Lung (tissue), 12 donors: ENCODE results near the gene SPPL2A. TPM values are rescaled to one million over a fixed set of nuclear protein-coding genes. Genes with fewer than 3 reads are reported as not detected.
"Not testable (repeated sequence)": the region's sequence is repeated elsewhere in the genome, so short reads cannot be mapped to it uniquely, and the experiment has no call there.

Experiments used
- ATAC-seq: fragments of 200-7000 bp; cut with Tn5 transposase; one replicate; pipeline ENCODE4 v1.9.1; 2020; ENCODE audit warnings: moderate number of reproducible peaks; ENCODE audit not compliant: insufficient read depth, low FRiP score
- DNase-seq, 3 donors: peaks; one replicate each; pipeline ENCODE4 v3.0.0-alpha.2; 2013 to 2017
- H3K27ac ChIP-seq, 2 donors: one replicate each; pipeline ENCODE4 v1.5.1; 2013; ENCODE audit warnings: mild to moderate bottlenecking in 2 of 2, moderate library complexity in 2 of 2, control low read depth in 1 of 2, inconsistent platforms in 1 of 2, low read depth in 1 of 2, low read length in 1 of 2
- H3K27me3 ChIP-seq, 3 donors: one replicate each; pipeline ENCODE4 v1.5.1; 2013; ENCODE audit warnings: low read length in 2 of 3; ENCODE audit not compliant: control insufficient read depth in 3 of 3, insufficient read depth in 3 of 3
- H3K36me3 ChIP-seq, 4 donors: one replicate each; pipeline ENCODE4 v1.5.1; 2013; ENCODE audit warnings: low read length in 4 of 4, mild to moderate bottlenecking in 1 of 4, moderate library complexity in 1 of 4; ENCODE audit not compliant: control insufficient read depth in 4 of 4, insufficient read depth in 4 of 4
- H3K4me1 ChIP-seq, 5 donors: one replicate each; pipeline ENCODE4 v1.5.1; 2013; ENCODE audit warnings: low read length in 5 of 5, mild to moderate bottlenecking in 2 of 5, moderate library complexity in 1 of 5; ENCODE audit not compliant: control insufficient read depth in 5 of 5, insufficient read depth in 5 of 5
- H3K4me3 ChIP-seq: one replicate; pipeline ENCODE4 v1.5.1; 2013; ENCODE audit warnings: mild to moderate bottlenecking, control low read depth, moderate library complexity
- H3K9ac ChIP-seq, 2 donors: one replicate each; pipeline ENCODE4 v1.5.1; 2013; ENCODE audit warnings: low read length in 2 of 2, control low read depth in 1 of 2; ENCODE audit not compliant: insufficient read depth in 1 of 2
- H3K9me3 ChIP-seq, 4 donors: one replicate each; pipeline ENCODE4 v1.5.1; 2013; ENCODE audit warnings: low read length in 3 of 4, mild to moderate bottlenecking in 1 of 4, moderate library complexity in 1 of 4; ENCODE audit not compliant: control insufficient read depth in 4 of 4, insufficient read depth in 3 of 4
- CTCF ChIP-seq: IDR thresholded peaks from 2 replicates; pipeline ENCODE4 v1.5.1; 2012; ENCODE audit warnings: mild to moderate bottlenecking; ENCODE audit errors: control extremely low read depth, extremely low read depth
- WGBS, 2 donors: extraction: QIAGEN DNeasy Blood & Tissue Kit; methylation state at CpG; one replicate each; pipeline ENCODE4 v1.1.7; 2013; 5-methylcytosine and 5-hydroxymethylcytosine counted together
- polyA plus RNA-seq, 2 donors: library from polyadenylated mRNA; stranded (reverse); fragments of 200-250 nt; gene quantifications; one replicate each; pipeline ENCODE4 v1.2.1, GENCODE V29; 2013
- total RNA-seq, 2 donors: library from RNA; depleted of rRNA in 1 of 2; stranded (reverse); fragments of >200 nt in 1 of 2; gene quantifications; one replicate each; pipeline ENCODE4 v1.2.1, GENCODE V29; 2014 to 2021
- donor health status: control.
- donor health status: control.
- donor health status: Bipolar disorder and iron deficiency.
- donor health status: healthy.
- donor health status: DM: yes; HTN: yes; CAD: no.

Gene SPPL2A
- total and polyA plus RNA-seq, 4 donors: 36.3 to 147 (median 124) TPM

- Histone ChIP-seq H3K4me1 (no peaks in the 10 kb centered on the region), H3K4me3 (no peak overlapping the region), H3K9me3 (no peaks in the 10 kb centered on the region), H3K27ac (no peak overlapping the region), H3K9ac (no peak overlapping the region), H3K36me3 (no peaks in the 10 kb centered on the region), H3K27me3 (no peaks in the 10 kb centered on the region)
- ATAC-seq: no peak
- 97 to 98% methylated on average over 10 of the region's 10 CpGs for WGBS, 2 donors
- no peak for DNase-seq
- no peak for TF ChIP-seq CTCF
Measured at GRCh38 chr15:50813089-50813488, 47.6 kb upstream of the SPPL2A start.

GRCh38 chr15:50812181-50812506 is 46.6 kb upstream of the SPPL2A start:
- H3K36me3 ChIP-seq, H3K4me1 ChIP-seq, H3K27ac ChIP-seq, H3K27me3 ChIP-seq, H3K4me3 ChIP-seq, DNase-seq, H3K9ac ChIP-seq, ATAC-seq, H3K9me3 ChIP-seq: not testable (repeated sequence)
- 96% methylated on average over 14 to 15 of the region's 15 CpGs for WGBS, 2 donors

GRCh38 chr15:50811461-50812180 is 46.1 kb upstream of the SPPL2A start:
- not testable (repeated sequence) for H3K4me3 ChIP-seq, ATAC-seq, H3K27me3 ChIP-seq, H3K36me3 ChIP-seq, H3K9me3 ChIP-seq, H3K4me1 ChIP-seq, H3K9ac ChIP-seq, H3K27ac ChIP-seq
- 76 to 85% methylated on average over 23 to 30 of the region's 30 CpGs for WGBS, 2 donors
- DNase-seq: peak in 2 of 3 donors; percentile 52 to 55

- no peaks in the 10 kb centered on the region for H3K36me3 ChIP-seq
- no peak overlapping the region for H3K27ac ChIP-seq
- ATAC-seq (no peak), DNase-seq (peak in 1 of 3 donors; percentile 26)
- no peak overlapping the region for H3K9ac ChIP-seq
- H3K9me3 ChIP-seq: no peaks in the 10 kb centered on the region
- H3K4me1 ChIP-seq: no peaks in the 10 kb centered on the region
- 60 to 86% methylated on average over 1 of the region's 1 CpG for WGBS, 2 donors
- H3K4me3 ChIP-seq: no peak overlapping the region
- no peaks in the 10 kb centered on the region for H3K27me3 ChIP-seq
- no peak for TF ChIP-seq CTCF
Measured at GRCh38 chr15:50810128-50810527, 44.6 kb upstream of the SPPL2A start.
